GM23248 (cell line): Measurements from ENCODE around the gene FHDC1.

Source experiments
- EZH2 ChIP-seq: fragments of 200-600 bp; sonication (generic); IDR thresholded peaks from 2 replicates; pipeline ENCODE4 v1.6.1; 2018; ENCODE audit warnings: antibody characterized with exemption, mild to moderate bottlenecking; ENCODE audit not compliant: insufficient read depth, poor library complexity, severe bottlenecking
- EZH2phosphoT487 ChIP-seq: fragments of 200-600 bp; sonication (generic); IDR thresholded peaks from 2 replicates; pipeline ENCODE4 v1.6.1; 2018; ENCODE audit warnings: antibody characterized with exemption, moderate library complexity, mild to moderate bottlenecking, low read depth; ENCODE audit not compliant: insufficient read depth

DNA sequence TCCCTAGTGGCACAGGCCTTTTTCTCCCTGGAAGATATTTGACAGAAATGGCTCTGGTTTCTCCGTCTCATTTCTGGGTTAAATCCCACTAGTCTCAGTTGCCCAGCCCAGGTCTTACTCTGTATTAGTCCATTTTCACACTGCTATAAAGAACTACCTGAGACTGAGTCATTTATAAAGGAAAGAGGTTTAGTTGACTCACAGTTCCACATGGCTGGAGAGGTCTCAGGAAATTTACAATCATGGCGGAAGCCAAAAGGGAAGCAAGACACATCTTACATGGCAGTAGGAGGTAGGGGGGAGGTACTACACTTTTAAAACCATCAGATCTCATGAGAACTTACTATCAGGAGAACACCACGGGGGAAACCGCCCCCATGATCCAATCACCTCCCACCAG lies 81.9 kb downstream of the FHDC1 start:
- TF ChIP-seq EZH2: no peak
- no peak for TF ChIP-seq EZH2phosphoT487
